K562 (cell line): Measurements from ENCODE around the gene TRPC1. TPM values are rescaled to one million over a fixed set of nuclear protein-coding genes. Genes with fewer than 3 reads are reported as not detected.
A peak's percentile ranks its signal among the peaks of the same experiment; 100 is the strongest.

Experiments used
- ASH1L ChIP-seq: fragments of 450-650 bp; IDR thresholded peaks from 2 replicates; pipeline ENCODE4 v1.6.1; 2018; ENCODE audit warnings: borderline replicate concordance, mild to moderate bottlenecking, low read depth; ENCODE audit not compliant: partially characterized antibody
- CAMTA2 ChIP-seq: fragments of 250-450 bp; sonication (Bioruptor Pico); conservative IDR thresholded peaks from 2 replicates; pipeline ENCODE4 v1.5.1; 2022
- CC2D1A ChIP-seq: fragments of 450-650 bp; IDR thresholded peaks from 2 replicates; pipeline ENCODE4 v1.6.1; 2017; ENCODE audit warnings: mild to moderate bottlenecking
- DPF2 ChIP-seq: fragments of 450-650 bp; IDR thresholded peaks from 2 replicates; pipeline ENCODE4 v1.6.1; 2016
- ELF2 ChIP-seq: fragments of 250-450 bp; sonication (Bioruptor Pico); IDR thresholded peaks from 2 replicates; pipeline ENCODE4 v1.5.0; 2021; ENCODE audit warnings: mild to moderate bottlenecking
- NCOR1 ChIP-seq: fragments of 450-650 bp; IDR thresholded peaks from 2 replicates; pipeline ENCODE4 v1.6.1; 2016; ENCODE audit warnings: mild to moderate bottlenecking, moderate library complexity
- NUFIP1 ChIP-seq: fragments of 450-650 bp; IDR thresholded peaks from 2 replicates; pipeline ENCODE4 v1.6.1; 2018; ENCODE audit not compliant: partially characterized antibody
- PHB ChIP-seq: fragments of 250-450 bp; sonication (Bioruptor Pico); IDR thresholded peaks from 2 replicates; pipeline ENCODE4 v1.5.0; 2021
- RAD21 ChIP-seq, 2 experiments: fragments of 250-450 bp in 1 of 2; fragments of 450-650 bp in 1 of 2; sonication (Bioruptor Pico) in 1 of 2; formaldehyde crosslinking in 1 of 2; IDR thresholded peaks in 1 of 2; conservative IDR thresholded peaks in 1 of 2; 2 replicates each; pipeline versions ENCODE4 v1.4.0 to v1.8.0; 2020 to 2022; ENCODE audit warnings: mild to moderate bottlenecking in 2 of 2, moderate library complexity in 1 of 2
- RAD51 ChIP-seq: fragments of 450-650 bp; IDR thresholded peaks from 2 replicates; pipeline ENCODE4 v1.7.1; 2016; ENCODE audit warnings: low read depth, mild to moderate bottlenecking, borderline replicate concordance
- RBM34 ChIP-seq: fragments of 200-400 bp; formaldehyde crosslinking; IDR thresholded peaks from 2 replicates; pipeline ENCODE4 v1.6.1; 2018; ENCODE audit warnings: low read length, borderline replicate concordance; ENCODE audit not compliant: insufficient read depth
- RCOR1 ChIP-seq, 2 experiments: IDR thresholded peaks; 2 replicates each; pipeline ENCODE4 v1.6.1; 2012; ENCODE audit warnings: low read depth in 2 of 2, low read length in 2 of 2, borderline replicate concordance in 1 of 2, improper control_type of control experiment in 1 of 2
- SREBF1 ChIP-seq: fragments of 150-350 bp; IDR thresholded peaks from 2 replicates; pipeline ENCODE4 v1.6.1; 2014; ENCODE audit warnings: antibody characterized with exemption, low read depth, low read length, borderline replicate concordance
- XRCC5 ChIP-seq: fragments of 200-400 bp; formaldehyde crosslinking; IDR thresholded peaks from 2 replicates; pipeline ENCODE4 v1.6.1; 2017; ENCODE audit warnings: low read depth, mild to moderate bottlenecking, low read length
- YY1 ChIP-seq, 3 experiments: IDR thresholded peaks; 2 replicates each; pipeline ENCODE4 v1.6.1; 2011; ENCODE audit warnings: low read length in 2 of 3, mild to moderate bottlenecking in 2 of 3, moderate library complexity in 2 of 3, borderline replicate concordance in 1 of 3, control low read depth in 1 of 3, low read depth in 1 of 3; ENCODE audit not compliant: insufficient read depth in 3 of 3, insufficient replicate concordance in 2 of 3, control insufficient read depth in 1 of 3, insufficient read length in 1 of 3; ENCODE audit errors: extremely low read depth in 1 of 3
- ZBTB2 ChIP-seq: fragments of 450-650 bp; IDR thresholded peaks from 2 replicates; pipeline ENCODE4 v1.6.1; 2016; ENCODE audit warnings: antibody characterized with exemption
- ZFX ChIP-seq: sonication (generic); formaldehyde crosslinking; IDR thresholded peaks from 2 replicates; pipeline ENCODE4 v1.8.0; 2022; ENCODE audit warnings: mild to moderate bottlenecking, missing genetic modification reagents, moderate library complexity
- ZNF76 ChIP-seq: fragments of 250-450 bp; sonication (Bioruptor Pico); IDR thresholded peaks from 2 replicates; pipeline ENCODE4 v1.4.0; 2020; ENCODE audit warnings: mild to moderate bottlenecking, moderate library complexity, borderline replicate concordance
- ZSCAN32 ChIP-seq: fragments of 450-650 bp; formaldehyde crosslinking; IDR thresholded peaks from 2 replicates; pipeline ENCODE4 v1.4.0; 2020; ENCODE audit warnings: mild to moderate bottlenecking, moderate library complexity
- polyA plus RNA-seq, 8 experiments: library from polyadenylated mRNA; depleted of rRNA in 4 of 8; stranded (reverse) in 5 of 8; unstranded in 3 of 8; fragments of >200 nt; fragmentation: Nextera tagmentation in 2 of 8; fragmentation: Illumina TruSeq in 1 of 8; extraction: Ambion mirVana in 2 of 8; extraction: Trizol in 1 of 8; gene quantifications; 2 replicates each; pipeline versions ENCODE4 v1.2.1 to v1.2.3, GENCODE V29; 2011 to 2014; ENCODE audit warnings: inconsistent platforms in 1 of 8, missing spikeins in 1 of 8
- total RNA-seq, 7 experiments: library from RNA; depleted of rRNA in 6 of 7; stranded (reverse); fragments of >200 nt in 6 of 7; fragmentation: Illumina TruSeq in 2 of 7; extraction: Trizol in 2 of 7; gene quantifications; 2 replicates each; pipeline versions ENCODE4 v1.2.1 to v1.2.3, GENCODE V29; 2011 to 2021; ENCODE audit warnings: low replicate concordance in 1 of 7
- TF ChIP-seq, protein P1 (sequence below): fragments of 450-650 bp; IDR thresholded peaks from 2 replicates; pipeline ENCODE4 v1.7.0; 2016; ENCODE audit warnings: borderline replicate concordance
- TF ChIP-seq, protein P2 (sequence below): IDR thresholded peaks from 2 replicates; pipeline ENCODE4 v1.6.1; 2011; ENCODE audit warnings: borderline replicate concordance, low read depth, mild to moderate bottlenecking, moderate library complexity, low read length; ENCODE audit not compliant: insufficient read depth, poor library complexity, severe bottlenecking

The TRPC1 gene
- total and polyA plus RNA-seq, 9 of the 15 experiments (the other 6 are each of a cell fraction or from before 2014, with no cell fraction given), result 1.4 to 6.5 (median 3.0) TPM

GRCh38 chr3:142828703-142829305 lies 105.0 kb downstream of the TRPC1 start (continued):
- no peak for TF ChIP-seq ZSCAN32 (CRISPR knock-in tag)
- TF ChIP-seq NUFIP1, result no peak
- no peak for TF ChIP-seq RBM34
- TF ChIP-seq NCOR1, result no peak
- TF ChIP-seq RAD51, result no peak
- TF ChIP-seq RCOR1 (IDR thresholded peaks at IDR 0.05; ENCODE audit: borderline replicate concordance in 1 of 2, low read depth in 2 of 2, low read length in 2 of 2), result peak in 1 of 2 experiments; percentile 23; a peak in 1 of 4 replicates
- no peak for TF ChIP-seq CAMTA2 (CRISPR knock-in tag)
- TF ChIP-seq, protein P1, sequence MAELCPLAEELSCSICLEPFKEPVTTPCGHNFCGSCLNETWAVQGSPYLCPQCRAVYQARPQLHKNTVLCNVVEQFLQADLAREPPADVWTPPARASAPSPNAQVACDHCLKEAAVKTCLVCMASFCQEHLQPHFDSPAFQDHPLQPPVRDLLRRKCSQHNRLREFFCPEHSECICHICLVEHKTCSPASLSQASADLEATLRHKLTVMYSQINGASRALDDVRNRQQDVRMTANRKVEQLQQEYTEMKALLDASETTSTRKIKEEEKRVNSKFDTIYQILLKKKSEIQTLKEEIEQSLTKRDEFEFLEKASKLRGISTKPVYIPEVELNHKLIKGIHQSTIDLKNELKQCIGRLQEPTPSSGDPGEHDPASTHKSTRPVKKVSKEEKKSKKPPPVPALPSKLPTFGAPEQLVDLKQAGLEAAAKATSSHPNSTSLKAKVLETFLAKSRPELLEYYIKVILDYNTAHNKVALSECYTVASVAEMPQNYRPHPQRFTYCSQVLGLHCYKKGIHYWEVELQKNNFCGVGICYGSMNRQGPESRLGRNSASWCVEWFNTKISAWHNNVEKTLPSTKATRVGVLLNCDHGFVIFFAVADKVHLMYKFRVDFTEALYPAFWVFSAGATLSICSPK, result no peak
- TF ChIP-seq, protein P2, sequence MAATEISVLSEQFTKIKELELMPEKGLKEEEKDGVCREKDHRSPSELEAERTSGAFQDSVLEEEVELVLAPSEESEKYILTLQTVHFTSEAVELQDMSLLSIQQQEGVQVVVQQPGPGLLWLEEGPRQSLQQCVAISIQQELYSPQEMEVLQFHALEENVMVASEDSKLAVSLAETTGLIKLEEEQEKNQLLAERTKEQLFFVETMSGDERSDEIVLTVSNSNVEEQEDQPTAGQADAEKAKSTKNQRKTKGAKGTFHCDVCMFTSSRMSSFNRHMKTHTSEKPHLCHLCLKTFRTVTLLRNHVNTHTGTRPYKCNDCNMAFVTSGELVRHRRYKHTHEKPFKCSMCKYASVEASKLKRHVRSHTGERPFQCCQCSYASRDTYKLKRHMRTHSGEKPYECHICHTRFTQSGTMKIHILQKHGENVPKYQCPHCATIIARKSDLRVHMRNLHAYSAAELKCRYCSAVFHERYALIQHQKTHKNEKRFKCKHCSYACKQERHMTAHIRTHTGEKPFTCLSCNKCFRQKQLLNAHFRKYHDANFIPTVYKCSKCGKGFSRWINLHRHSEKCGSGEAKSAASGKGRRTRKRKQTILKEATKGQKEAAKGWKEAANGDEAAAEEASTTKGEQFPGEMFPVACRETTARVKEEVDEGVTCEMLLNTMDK, result no peak
- TF ChIP-seq ZBTB2, result no peak
- peak; percentile 87 to 95 for TF ChIP-seq RAD21 (CRISPR knock-in tag; conservative IDR thresholded peaks at IDR 0.05 in 1 of 2, IDR thresholded peaks at IDR 0.05 in 1 of 2)
- no peak for TF ChIP-seq SREBF1
- no peak for TF ChIP-seq ZNF76
- TF ChIP-seq DPF2, result no peak
- peak in 1 of 3 experiments; percentile 26 for TF ChIP-seq YY1 (IDR thresholded peaks at IDR 0.05; ENCODE audit: borderline replicate concordance in 1 of 3, control insufficient read depth in 1 of 3, extremely low read depth in 1 of 3, insufficient read depth in 3 of 3, insufficient read length in 1 of 3, insufficient replicate concordance in 2 of 3, low read depth in 1 of 3, low read length in 2 of 3)
- no peak for TF ChIP-seq ELF2 (CRISPR knock-in tag)
- peak; percentile 54; the same call in 1 of the 2 replicates for TF ChIP-seq CC2D1A
- TF ChIP-seq XRCC5, result 0 out of 2 replicates have a peak, but pooled peaks have one; percentile 33
- TF ChIP-seq PHB (CRISPR knock-in tag), result no peak
- no peak for TF ChIP-seq ZFX (CRISPR knock-in tag)
- no peak for TF ChIP-seq ASH1L
